Sigmoid colon (tissue), 4 donors: ENCODE results near the gene ADCY7.

ENCODE experiments used
- CTCF ChIP-seq, 4 experiments: fragments of 450-650 bp in 3 of 4; fragments of 200-600 bp in 1 of 4; IDR thresholded peaks; one replicate each; pipeline ENCODE4 v1.5.1; 2016 to 2019; ENCODE audit warnings: antibody characterized with exemption in 4 of 4, mild to moderate bottlenecking in 3 of 4, moderate library complexity in 2 of 4
- EP300 ChIP-seq, 4 donors: sonication (generic); formaldehyde crosslinking; IDR thresholded peaks; one replicate each; pipeline ENCODE4 v1.6.1; 2017; ENCODE audit warnings: antibody characterized with exemption in 4 of 4
- POLR2A ChIP-seq, 2 donors: fragments of 450-650 bp; IDR thresholded peaks; one replicate each; pipeline ENCODE4 v1.6.1; 2016; ENCODE audit warnings: antibody characterized with exemption in 2 of 2, mild to moderate bottlenecking in 2 of 2, moderate library complexity in 2 of 2
- POLR2AphosphoS5 ChIP-seq, 4 donors: sonication (generic); formaldehyde crosslinking; IDR thresholded peaks; one replicate each; pipeline ENCODE4 v1.6.1; 2017; ENCODE audit warnings: antibody characterized with exemption in 4 of 4

- no peak for TF ChIP-seq CTCF (IDR thresholded peaks at IDR 0.05)
- no peak for TF ChIP-seq EP300 (IDR thresholded peaks at IDR 0.05)
- no peak for TF ChIP-seq POLR2A (IDR thresholded peaks at IDR 0.05)
- TF ChIP-seq POLR2AphosphoS5 (IDR thresholded peaks at IDR 0.05), result no peak
These were observed 32.5 kb downstream of the ADCY7 start for GRCh38 chr16:50298591-50299507.
